OCI-LY7 (cell line): ENCODE data around the gene PALLD. TPM values are rescaled to one million over a fixed set of nuclear protein-coding genes. Genes with fewer than 3 reads are reported as not detected.

ENCODE experiments used
- BruUV-seq: library from RNA; stranded (reverse); fragments of 400-500 nt; replicated peaks from 2 replicates; lab custom pipeline; 2021; lab: Mats Ljungman, UMichigan
- CTCF ChIA-PET: fragments of 300-600 bp; sonication (Branson Sonifier 250); formaldehyde crosslinking; loops from one replicate; lab custom pipeline; 2022; ENCODE audit warnings: antibody characterized with exemption; ENCODE audit not compliant: unreplicated experiment; lab: Charles Lee
- POLR2A ChIA-PET: fragments of 300-600 bp; sonication (Branson Sonifier 250); formaldehyde crosslinking; loops from one replicate; lab custom pipeline; 2022; ENCODE audit warnings: antibody characterized with exemption; lab: Charles Lee
- DNase-seq: peaks from one replicate; pipeline ENCODE4 v3.0.0-alpha.2; 2015; ENCODE audit warnings: low spot score
- H2AFZ ChIP-seq: fragments of 200-600 bp; sonication (generic), shearing (Covaris generic); 2 replicates; pipeline ENCODE4 v1.6.1; 2014; ENCODE audit warnings: mild to moderate bottlenecking, antibody characterized with exemption, low read length, moderate library complexity
- H3K27ac ChIP-seq: fragments of 200-600 bp; sonication (generic); 2 replicates; pipeline ENCODE4 v1.5.1; 2014; ENCODE audit warnings: mixed run types, low read depth, mild to moderate bottlenecking, moderate library complexity, low read length, inconsistent platforms; ENCODE audit not compliant: poor library complexity, severe bottlenecking
- H3K36me3 ChIP-seq: fragments of 200-600 bp; sonication (generic); 2 replicates; pipeline ENCODE4 v1.6.1; 2014; ENCODE audit warnings: mild to moderate bottlenecking, antibody characterized with exemption, low read length, moderate library complexity, mixed read lengths; ENCODE audit not compliant: insufficient read depth
- H3K4me1 ChIP-seq: fragments of 200-600 bp; sonication (generic); 2 replicates; pipeline ENCODE4 v1.5.1; 2014; ENCODE audit warnings: mild to moderate bottlenecking, low read length; ENCODE audit not compliant: insufficient read depth, poor library complexity, severe bottlenecking
- H3K4me2 ChIP-seq: fragments of 200-600 bp; sonication (generic); 2 replicates; pipeline ENCODE4 v1.6.1; 2014; ENCODE audit warnings: mild to moderate bottlenecking, low read length
- H3K4me3 ChIP-seq: fragments of 200-600 bp; sonication (generic); 2 replicates; pipeline ENCODE4 v1.5.1; 2014; ENCODE audit warnings: mild to moderate bottlenecking, low read depth, low read length; ENCODE audit not compliant: poor library complexity, severe bottlenecking
- H3K79me2 ChIP-seq: fragments of 200-600 bp; sonication (generic); 2 replicates; pipeline ENCODE4 v1.6.1; 2016; ENCODE audit warnings: low read depth, mild to moderate bottlenecking, low read length, moderate library complexity, mixed read lengths; ENCODE audit not compliant: insufficient read depth
- H3K9me2 ChIP-seq: fragments of 200-600 bp; sonication (generic); 2 replicates; pipeline ENCODE4 v1.6.1; 2016; ENCODE audit warnings: mild to moderate bottlenecking, low read length, mixed read lengths; ENCODE audit not compliant: insufficient read depth
- H3K9me3 ChIP-seq: fragments of 200-600 bp; sonication (generic); 2 replicates; pipeline ENCODE4 v1.6.1; 2014; ENCODE audit warnings: mild to moderate bottlenecking, mixed run types, low read length, mixed read lengths
- H4K20me1 ChIP-seq: fragments of 200-600 bp; sonication (generic); 2 replicates; pipeline ENCODE4 v1.6.1; 2014; ENCODE audit warnings: mild to moderate bottlenecking, antibody characterized with exemption, low read length, moderate library complexity, mixed read lengths; ENCODE audit not compliant: insufficient read depth
- EZH2phosphoT487 ChIP-seq: fragments of 200-600 bp; sonication (generic); IDR thresholded peaks from 2 replicates; pipeline ENCODE4 v1.6.1; 2018; ENCODE audit warnings: low read depth, borderline replicate concordance, mild to moderate bottlenecking, mixed run types, antibody characterized with exemption, low read length, moderate library complexity, mixed read lengths
- intact Hi-C: fragments of 100-400 bp; cut with micrococcal nuclease; formaldehyde crosslinking; loops from one replicate; pipeline ENCODE4 v1.10.0; 2022; ENCODE audit not compliant: unreplicated experiment
- total RNA-seq, 2 experiments: library from RNA; depleted of rRNA in 1 of 2; stranded (reverse); fragments of >200 nt in 1 of 2; shearing (Covaris generic) in 1 of 2; gene quantifications; 2 replicates each; pipeline ENCODE4 v1.2.3, GENCODE V29; 2014 to 2022
- TF ChIP-seq, protein P1 (sequence below): fragments of 200-600 bp; sonication (generic); conservative IDR thresholded peaks from 2 replicates; pipeline ENCODE4 v1.5.1; 2014; ENCODE audit warnings: mild to moderate bottlenecking, antibody characterized with exemption, low read length, moderate library complexity, mixed read lengths

Gene PALLD
- total RNA-seq, 2 experiments from 2014 or later: 0.73 to 2.8 TPM

DNA sequence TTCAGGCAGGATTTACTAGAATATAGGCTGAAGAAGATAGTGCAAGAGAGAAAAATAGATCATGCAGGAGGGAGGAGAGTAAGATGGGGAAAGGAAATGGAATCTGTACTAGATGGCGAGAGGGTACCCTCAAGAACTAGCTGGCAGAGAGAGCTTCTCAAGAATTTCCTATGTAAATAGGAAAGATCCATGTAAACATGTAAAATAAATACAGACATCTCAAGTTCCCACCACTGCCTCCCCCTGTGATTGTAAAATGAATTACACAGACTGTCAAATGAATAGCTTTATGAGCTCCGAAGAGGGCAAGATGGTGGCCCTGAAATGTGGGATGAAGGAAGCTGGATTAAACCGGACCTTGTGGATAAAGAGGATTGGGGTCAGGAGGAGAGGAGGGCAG, 178.0 kb downstream of the PALLD start:
- Histone ChIP-seq H3K79me2 (no peaks in the 10 kb centered on the region), H3K36me3 (no peaks in the 10 kb centered on the region), H3K4me3 (no peak overlapping the region), H3K4me2 (no peak overlapping the region), H3K27ac (no peak overlapping the region), H3K9me2 (no peaks in the 10 kb centered on the region), H3K9me3 (no peaks in the 10 kb centered on the region), H4K20me1 (no peaks in the 10 kb centered on the region), H3K4me1 (no peaks in the 10 kb centered on the region), H2AFZ (no peak overlapping the region)
- POLR2A ChIA-PET: interaction anchor here (0.6 to 1.2 kb wide), 2 partner anchors 23 to 299 kb away, joined by 3 read pairs; no protein-coding TSS in a partner anchor
- TF ChIP-seq, protein P1, sequence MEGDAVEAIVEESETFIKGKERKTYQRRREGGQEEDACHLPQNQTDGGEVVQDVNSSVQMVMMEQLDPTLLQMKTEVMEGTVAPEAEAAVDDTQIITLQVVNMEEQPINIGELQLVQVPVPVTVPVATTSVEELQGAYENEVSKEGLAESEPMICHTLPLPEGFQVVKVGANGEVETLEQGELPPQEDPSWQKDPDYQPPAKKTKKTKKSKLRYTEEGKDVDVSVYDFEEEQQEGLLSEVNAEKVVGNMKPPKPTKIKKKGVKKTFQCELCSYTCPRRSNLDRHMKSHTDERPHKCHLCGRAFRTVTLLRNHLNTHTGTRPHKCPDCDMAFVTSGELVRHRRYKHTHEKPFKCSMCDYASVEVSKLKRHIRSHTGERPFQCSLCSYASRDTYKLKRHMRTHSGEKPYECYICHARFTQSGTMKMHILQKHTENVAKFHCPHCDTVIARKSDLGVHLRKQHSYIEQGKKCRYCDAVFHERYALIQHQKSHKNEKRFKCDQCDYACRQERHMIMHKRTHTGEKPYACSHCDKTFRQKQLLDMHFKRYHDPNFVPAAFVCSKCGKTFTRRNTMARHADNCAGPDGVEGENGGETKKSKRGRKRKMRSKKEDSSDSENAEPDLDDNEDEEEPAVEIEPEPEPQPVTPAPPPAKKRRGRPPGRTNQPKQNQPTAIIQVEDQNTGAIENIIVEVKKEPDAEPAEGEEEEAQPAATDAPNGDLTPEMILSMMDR: no peak
- TF ChIP-seq EZH2phosphoT487: no peak
- no TSS peak for BruUV-seq
- intact Hi-C loops: no loop called here
- CTCF ChIA-PET: no interaction called here
- no peak for DNase-seq

DNA sequence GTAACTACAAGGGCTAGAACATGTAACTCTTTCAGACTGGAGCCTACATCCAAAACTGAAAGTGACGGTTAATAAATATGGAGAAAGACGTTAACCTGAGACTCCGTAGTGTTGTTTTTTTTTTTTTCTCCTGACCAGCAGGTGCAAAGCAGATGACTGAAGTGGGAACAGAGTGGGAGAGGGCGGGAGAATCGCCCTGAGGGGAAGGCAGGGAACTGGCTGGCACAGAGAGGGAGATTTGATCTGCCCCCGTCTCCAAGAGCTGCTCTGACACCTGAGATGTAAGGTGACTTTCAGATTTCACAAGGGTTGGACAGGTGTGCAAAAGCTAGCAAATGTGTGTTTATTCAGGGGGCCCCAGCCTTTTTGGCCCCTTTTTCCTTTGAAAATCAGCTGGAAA, 180.2 kb downstream of the PALLD start:
- Histone ChIP-seq H3K9me2 (no peaks in the 10 kb centered on the region), H4K20me1 (no peaks in the 10 kb centered on the region), H3K4me1 (no peaks in the 10 kb centered on the region), H3K4me2 (no peak overlapping the region), H3K36me3 (no peaks in the 10 kb centered on the region), H3K9me3 (no peaks in the 10 kb centered on the region), H3K79me2 (no peaks in the 10 kb centered on the region), H2AFZ (no peak overlapping the region), H3K27ac (no peak overlapping the region), H3K4me3 (no peak overlapping the region)
- TF ChIP-seq, protein P1: no peak
- TF ChIP-seq EZH2phosphoT487: no peak
- DNase-seq: no peak
- BruUV-seq: no TSS peak
- POLR2A ChIA-PET: interaction anchor here (0.7 kb wide), 1 partner anchor 422 kb away, joined by 3 read pairs; no protein-coding TSS in a partner anchor
- CTCF ChIA-PET: no interaction called here
- intact Hi-C loops: no loop called here

DNA sequence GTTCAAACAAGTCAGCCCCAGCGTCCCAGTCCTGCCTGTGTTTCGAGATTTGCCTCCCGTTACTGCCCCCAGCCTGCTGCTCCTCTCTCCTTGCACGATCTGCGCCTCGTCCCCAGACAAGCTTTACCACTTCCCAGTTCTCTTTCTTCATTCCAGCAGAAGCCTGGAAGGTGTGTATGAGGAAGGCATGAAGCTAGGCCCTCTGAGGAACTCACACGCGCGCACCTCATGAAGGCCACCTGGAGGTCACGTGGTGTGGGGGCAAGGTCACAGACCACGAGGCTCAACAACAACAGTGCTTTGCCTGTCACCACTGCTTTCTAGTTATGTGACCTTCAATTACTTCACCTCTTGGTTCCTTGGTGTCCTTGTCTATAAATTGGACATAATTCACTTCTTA, 181.0 kb downstream of the PALLD start:
- CTCF ChIA-PET: no interaction called here
- H4K20me1 ChIP-seq: no peaks in the 10 kb centered on the region

More for the DNA sequence above, 181.0 kb downstream of the PALLD start:
- TF ChIP-seq, protein P1: no peak
- TF ChIP-seq EZH2phosphoT487: no peak
- Histone ChIP-seq H3K36me3 (no peaks in the 10 kb centered on the region), H3K9me3 (no peaks in the 10 kb centered on the region), H2AFZ (no peak overlapping the region), H3K79me2 (no peaks in the 10 kb centered on the region), H3K4me1 (no peaks in the 10 kb centered on the region), H3K4me3 (no peak overlapping the region), H3K9me2 (no peaks in the 10 kb centered on the region), H3K27ac (no peak overlapping the region), H3K4me2 (no peak overlapping the region)
- intact Hi-C loops: no loop called here
- no peak for DNase-seq
- POLR2A ChIA-PET: no interaction called here
- no TSS peak for BruUV-seq
